GM23338 (cell line): ENCODE measurements around the gene PFKP. TPM values are rescaled to one million over a fixed set of nuclear protein-coding genes. Genes with fewer than 3 reads are reported as not detected.

ENCODE experiments used
- ATAC-seq: fragments of 200-7000 bp; cut with Tn5 transposase; 3 replicates; pipeline ENCODE4 v1.9.1; 2020
- DNase-seq: peaks from one replicate; pipeline ENCODE4 v3.0.0-alpha.2; 2015; ENCODE audit warnings: low spot score
- H2AFZ ChIP-seq: fragments of 200-600 bp; sonication (generic); 2 replicates; pipeline ENCODE4 v1.8.0; 2016; ENCODE audit warnings: antibody characterized with exemption, mild to moderate bottlenecking, moderate library complexity
- H3F3A ChIP-seq: fragments of 200-600 bp; sonication (generic); replicated peaks from 2 replicates; pipeline ENCODE4 v1.8.0; 2017; ENCODE audit warnings: antibody characterized with exemption, mixed run types, low read depth
- H3K27ac ChIP-seq: fragments of 200-600 bp; sonication (generic); 2 replicates; pipeline ENCODE4 v1.6.1; 2016; ENCODE audit warnings: low read depth
- H3K27me3 ChIP-seq: fragments of 200-600 bp; sonication (generic); 2 replicates; pipeline ENCODE4 v1.8.0; 2016; ENCODE audit warnings: mild to moderate bottlenecking, mixed run types, moderate library complexity; ENCODE audit not compliant: insufficient read depth
- H3K36me3 ChIP-seq: fragments of 200-600 bp; sonication (generic); 2 replicates; pipeline ENCODE4 v1.8.0; 2016; ENCODE audit warnings: mild to moderate bottlenecking; ENCODE audit not compliant: insufficient read depth
- H3K4me1 ChIP-seq: fragments of 200-600 bp; sonication (generic); 2 replicates; pipeline ENCODE4 v1.8.0; 2016; ENCODE audit warnings: mild to moderate bottlenecking, moderate library complexity; ENCODE audit not compliant: insufficient read depth
- H3K4me2 ChIP-seq: fragments of 200-600 bp; sonication (generic); 2 replicates; pipeline ENCODE4 v1.7.1; 2017; ENCODE audit warnings: mixed run types
- H3K4me3 ChIP-seq: fragments of 200-600 bp; sonication (generic); 2 replicates; pipeline ENCODE4 v1.6.1; 2016; ENCODE audit warnings: mixed run types
- H3K79me2 ChIP-seq: fragments of 200-600 bp; sonication (generic); replicated peaks from 2 replicates; pipeline ENCODE4 v1.8.0; 2017; ENCODE audit warnings: mild to moderate bottlenecking; ENCODE audit not compliant: insufficient read depth
- H3K9me2 ChIP-seq: fragments of 200-600 bp; sonication (generic); 2 replicates; pipeline ENCODE4 v1.8.0; 2017; ENCODE audit not compliant: insufficient read depth
- H4K20me1 ChIP-seq: fragments of 200-600 bp; sonication (generic); replicated peaks from 2 replicates; pipeline ENCODE4 v1.8.0; 2017; ENCODE audit warnings: mild to moderate bottlenecking; ENCODE audit not compliant: insufficient read depth
- H3K27ac Mint-ChIP-seq: 2 replicates; pipeline ENCODE4 v1.8.0; 2020; ENCODE audit warnings: inconsistent platforms, mild to moderate bottlenecking, moderate library complexity, mixed read lengths
- H3K27me3 Mint-ChIP-seq: 3 replicates; pipeline ENCODE4 v1.8.0; 2022; ENCODE audit warnings: low read depth, mild to moderate bottlenecking, moderate library complexity, mixed read lengths, inconsistent platforms; ENCODE audit not compliant: insufficient read depth, poor library complexity
- H3K36me3 Mint-ChIP-seq: 3 replicates; pipeline ENCODE4 v1.8.0; 2021; ENCODE audit warnings: low read depth, mild to moderate bottlenecking, inconsistent platforms, moderate library complexity, mixed read lengths
- H3K4me1 Mint-ChIP-seq: 3 replicates; pipeline ENCODE4 v1.8.0; 2020; ENCODE audit warnings: mild to moderate bottlenecking, inconsistent platforms, mixed read lengths
- H3K4me3 Mint-ChIP-seq: 3 replicates; pipeline ENCODE4 v1.8.0; 2021; ENCODE audit warnings: moderate library complexity, mild to moderate bottlenecking, inconsistent platforms, mixed read lengths
- H3K9me3 Mint-ChIP-seq: 3 replicates; pipeline ENCODE4 v1.8.0; 2020; ENCODE audit warnings: moderate library complexity, mild to moderate bottlenecking, inconsistent platforms, mixed read lengths
- CREB1 ChIP-seq: fragments of 250-450 bp; sonication (Bioruptor Pico); IDR thresholded peaks from 2 replicates; pipeline ENCODE4 v1.5.0; 2020; ENCODE audit warnings: low read depth, mild to moderate bottlenecking, moderate library complexity
- EZH2 ChIP-seq: fragments of 200-600 bp; sonication (generic); IDR thresholded peaks from one replicate; pipeline ENCODE4 v1.8.0; 2017; ENCODE audit warnings: antibody characterized with exemption, mild to moderate bottlenecking, low read depth; ENCODE audit not compliant: unreplicated experiment
- JUNB ChIP-seq: IDR thresholded peaks from one replicate; pipeline ENCODE4 v1.6.1; 2016; ENCODE audit warnings: antibody characterized with exemption; ENCODE audit not compliant: unreplicated experiment
- NANOG ChIP-seq: IDR thresholded peaks from 2 replicates; pipeline ENCODE4 v1.6.1; 2016; ENCODE audit warnings: antibody characterized with exemption, borderline replicate concordance
- POLR2AphosphoS5 ChIP-seq: IDR thresholded peaks from 2 replicates; pipeline ENCODE4 v1.6.1; 2016; ENCODE audit warnings: antibody characterized with exemption, low read depth
- STAT1 ChIP-seq: IDR thresholded peaks from one replicate; pipeline ENCODE4 v1.6.1; 2016; ENCODE audit warnings: antibody characterized with exemption; ENCODE audit not compliant: unreplicated experiment
- ZNF114 ChIP-seq: fragments of 250-450 bp; sonication (Bioruptor Pico); IDR thresholded peaks from 2 replicates; pipeline ENCODE4 v1.5.0; 2020; ENCODE audit warnings: mild to moderate bottlenecking, moderate library complexity
- ZNF331 ChIP-seq: fragments of 250-450 bp; sonication (Bioruptor Pico); IDR thresholded peaks from 2 replicates; pipeline ENCODE4 v1.5.0; 2020; ENCODE audit warnings: low read depth, mild to moderate bottlenecking, moderate library complexity
- polyA plus RNA-seq: library from polyadenylated mRNA; unstranded; fragments of >200 nt; fragmentation: Nextera tagmentation; extraction: Ambion mirVana; gene quantifications from 2 replicates; pipeline ENCODE4 v1.2.1, GENCODE V29; 2016
- total RNA-seq: library from RNA; depleted of rRNA; stranded (reverse); fragments of >200 nt; shearing (Covaris generic); gene quantifications from 2 replicates; pipeline ENCODE4 v1.2.3, GENCODE V29; 2014
- TF ChIP-seq, protein P1 (sequence below): IDR thresholded peaks from 2 replicates; pipeline ENCODE4 v1.6.1; 2016; ENCODE audit warnings: antibody characterized with exemption
- TF ChIP-seq, protein P2 (sequence below): IDR thresholded peaks from one replicate; pipeline ENCODE4 v1.6.1; 2018; ENCODE audit warnings: antibody characterized with exemption; ENCODE audit not compliant: unreplicated experiment
- TF ChIP-seq, protein P3 (sequence below), 2 experiments: fragments of 200-600 bp in 1 of 2; sonication (generic) in 1 of 2; conservative IDR thresholded peaks; 2 replicates each; pipeline versions ENCODE4 v1.5.1 to v1.6.1; 2016 to 2017; ENCODE audit warnings: antibody characterized with exemption in 2 of 2, low read depth in 2 of 2, mild to moderate bottlenecking in 2 of 2, moderate library complexity in 1 of 2

The PFKP gene
- total and polyA plus RNA-seq, 2 experiments from 2014 or later = 56.3 to 120 TPM

DNA sequence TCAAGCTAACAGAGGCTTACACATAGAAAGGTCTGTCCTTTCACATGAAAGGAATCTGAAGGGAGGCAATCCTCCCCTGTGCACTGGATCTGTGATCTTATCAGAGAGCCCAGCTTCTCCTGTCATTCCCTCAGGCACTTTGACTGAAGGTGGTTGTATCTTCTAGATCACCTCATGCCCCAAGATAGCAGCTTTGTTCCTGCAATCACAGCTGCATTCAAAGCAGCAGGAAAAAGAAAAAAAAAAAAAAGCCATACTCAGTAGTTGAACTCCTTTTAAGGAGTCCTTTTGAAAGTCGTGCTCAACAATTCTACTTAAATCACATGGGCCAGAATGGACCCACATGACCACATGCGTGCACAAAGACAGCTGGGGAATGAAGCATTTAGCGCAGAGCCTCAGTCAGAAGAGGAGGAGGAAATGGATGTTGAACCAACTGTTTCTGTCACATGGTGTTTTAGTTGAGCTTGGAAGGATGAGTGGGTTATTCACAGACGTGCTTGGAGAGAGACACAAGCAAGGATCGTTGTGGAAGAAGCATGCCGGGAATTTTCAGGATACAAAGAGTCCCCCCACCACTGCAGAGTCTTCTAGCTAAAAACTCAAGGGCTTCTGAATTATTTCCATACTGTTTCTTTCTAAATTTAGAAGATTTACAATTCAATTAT, 13.0 kb upstream of the PFKP start:
- Histone ChIP-seq H3K36me3 (no peaks in the 10 kb centered on the region), H3K79me2 (no peaks in the 10 kb centered on the region), H3F3A (no peaks in the 10 kb centered on the region), H3K9me2 (no peaks in the 10 kb centered on the region; the same call in 1 of the 2 replicates), H2AFZ (no peak overlapping the region), H3K4me3 (no peak overlapping the region), H3K27me3 (no peaks in the 10 kb centered on the region), H3K4me1 (0 out of 2 replicates have a peak, but pooled peaks cover 2% of the 10 kb centered on the region), H3K4me2 (no peak overlapping the region), H3K27ac (no peak overlapping the region), H4K20me1 (no peaks in the 10 kb centered on the region)
- H3K27me3 Mint-ChIP-seq = peaks cover 8% of the 10 kb centered on the region
- DNase-seq (peak; percentile 8), ATAC-seq (no peak)
- peaks cover 14% of the 10 kb centered on the region for H3K4me1 Mint-ChIP-seq
- no peak overlapping the region for H3K4me3 Mint-ChIP-seq
- H3K9me3 Mint-ChIP-seq = no peaks in the 10 kb centered on the region; the same call in 2 of the 3 replicates
- no peaks in the 10 kb centered on the region; the same call in 2 of the 3 replicates for H3K36me3 Mint-ChIP-seq
- no peak overlapping the region for H3K27ac Mint-ChIP-seq
- no peak for TF ChIP-seq POLR2AphosphoS5
- no peak for TF ChIP-seq STAT1

DNA sequence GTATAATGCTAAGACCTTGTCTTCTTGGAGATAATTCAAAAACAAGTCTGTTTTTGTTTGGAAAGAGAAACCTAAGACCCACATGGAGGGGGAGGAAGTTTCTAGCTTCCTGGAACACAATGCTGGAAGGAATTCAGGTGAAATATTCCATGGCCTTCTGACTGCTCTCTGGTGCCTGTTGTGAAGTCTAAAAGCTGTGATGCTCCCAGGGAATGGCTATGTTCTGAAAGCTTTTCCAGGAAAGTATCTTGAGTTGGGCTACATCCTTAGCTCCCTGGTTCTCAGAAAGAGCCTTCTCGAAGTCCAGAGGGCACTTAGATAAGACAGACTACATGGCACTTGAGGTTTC, 12.5 kb upstream of the PFKP start:
- no peak for DNase-seq
- no peaks in the 10 kb centered on the region for H3F3A ChIP-seq
- H3K4me3 ChIP-seq = no peak overlapping the region
- no peaks in the 10 kb centered on the region for H3K36me3 ChIP-seq
- H3K27ac ChIP-seq = no peak overlapping the region
- H3K27ac Mint-ChIP-seq = no peak overlapping the region
- no peak overlapping the region for H3K4me2 ChIP-seq
- H3K27me3 Mint-ChIP-seq = peaks cover 8% of the 10 kb centered on the region
- no peaks in the 10 kb centered on the region for H3K27me3 ChIP-seq
- no peaks in the 10 kb centered on the region; the same call in 2 of the 3 replicates for H3K9me3 Mint-ChIP-seq
- no peak overlapping the region for H3K4me3 Mint-ChIP-seq
- no peaks in the 10 kb centered on the region for H3K79me2 ChIP-seq
- no peak for ATAC-seq
- H3K9me2 ChIP-seq = no peaks in the 10 kb centered on the region; the same call in 1 of the 2 replicates
- no peaks in the 10 kb centered on the region for H4K20me1 ChIP-seq
- H3K4me1 Mint-ChIP-seq = peaks cover 14% of the 10 kb centered on the region
- 0 out of 2 replicates have a peak, but pooled peaks cover 2% of the 10 kb centered on the region for H3K4me1 ChIP-seq
- H2AFZ ChIP-seq = 0 out of 2 replicates have a peak overlapping the region, but pooled peaks have one; percentile 30
- H3K36me3 Mint-ChIP-seq = no peaks in the 10 kb centered on the region; the same call in 2 of the 3 replicates
- TF ChIP-seq CREB1 (CRISPR knock-in tag) = no peak
- TF ChIP-seq, protein P1, sequence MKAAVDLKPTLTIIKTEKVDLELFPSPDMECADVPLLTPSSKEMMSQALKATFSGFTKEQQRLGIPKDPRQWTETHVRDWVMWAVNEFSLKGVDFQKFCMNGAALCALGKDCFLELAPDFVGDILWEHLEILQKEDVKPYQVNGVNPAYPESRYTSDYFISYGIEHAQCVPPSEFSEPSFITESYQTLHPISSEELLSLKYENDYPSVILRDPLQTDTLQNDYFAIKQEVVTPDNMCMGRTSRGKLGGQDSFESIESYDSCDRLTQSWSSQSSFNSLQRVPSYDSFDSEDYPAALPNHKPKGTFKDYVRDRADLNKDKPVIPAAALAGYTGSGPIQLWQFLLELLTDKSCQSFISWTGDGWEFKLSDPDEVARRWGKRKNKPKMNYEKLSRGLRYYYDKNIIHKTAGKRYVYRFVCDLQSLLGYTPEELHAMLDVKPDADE = no peak
- no peak for TF ChIP-seq NANOG
- no peak for TF ChIP-seq EZH2
- TF ChIP-seq, protein P2, sequence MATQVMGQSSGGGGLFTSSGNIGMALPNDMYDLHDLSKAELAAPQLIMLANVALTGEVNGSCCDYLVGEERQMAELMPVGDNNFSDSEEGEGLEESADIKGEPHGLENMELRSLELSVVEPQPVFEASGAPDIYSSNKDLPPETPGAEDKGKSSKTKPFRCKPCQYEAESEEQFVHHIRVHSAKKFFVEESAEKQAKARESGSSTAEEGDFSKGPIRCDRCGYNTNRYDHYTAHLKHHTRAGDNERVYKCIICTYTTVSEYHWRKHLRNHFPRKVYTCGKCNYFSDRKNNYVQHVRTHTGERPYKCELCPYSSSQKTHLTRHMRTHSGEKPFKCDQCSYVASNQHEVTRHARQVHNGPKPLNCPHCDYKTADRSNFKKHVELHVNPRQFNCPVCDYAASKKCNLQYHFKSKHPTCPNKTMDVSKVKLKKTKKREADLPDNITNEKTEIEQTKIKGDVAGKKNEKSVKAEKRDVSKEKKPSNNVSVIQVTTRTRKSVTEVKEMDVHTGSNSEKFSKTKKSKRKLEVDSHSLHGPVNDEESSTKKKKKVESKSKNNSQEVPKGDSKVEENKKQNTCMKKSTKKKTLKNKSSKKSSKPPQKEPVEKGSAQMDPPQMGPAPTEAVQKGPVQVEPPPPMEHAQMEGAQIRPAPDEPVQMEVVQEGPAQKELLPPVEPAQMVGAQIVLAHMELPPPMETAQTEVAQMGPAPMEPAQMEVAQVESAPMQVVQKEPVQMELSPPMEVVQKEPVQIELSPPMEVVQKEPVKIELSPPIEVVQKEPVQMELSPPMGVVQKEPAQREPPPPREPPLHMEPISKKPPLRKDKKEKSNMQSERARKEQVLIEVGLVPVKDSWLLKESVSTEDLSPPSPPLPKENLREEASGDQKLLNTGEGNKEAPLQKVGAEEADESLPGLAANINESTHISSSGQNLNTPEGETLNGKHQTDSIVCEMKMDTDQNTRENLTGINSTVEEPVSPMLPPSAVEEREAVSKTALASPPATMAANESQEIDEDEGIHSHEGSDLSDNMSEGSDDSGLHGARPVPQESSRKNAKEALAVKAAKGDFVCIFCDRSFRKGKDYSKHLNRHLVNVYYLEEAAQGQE = no peak
- TF ChIP-seq, protein P3, sequence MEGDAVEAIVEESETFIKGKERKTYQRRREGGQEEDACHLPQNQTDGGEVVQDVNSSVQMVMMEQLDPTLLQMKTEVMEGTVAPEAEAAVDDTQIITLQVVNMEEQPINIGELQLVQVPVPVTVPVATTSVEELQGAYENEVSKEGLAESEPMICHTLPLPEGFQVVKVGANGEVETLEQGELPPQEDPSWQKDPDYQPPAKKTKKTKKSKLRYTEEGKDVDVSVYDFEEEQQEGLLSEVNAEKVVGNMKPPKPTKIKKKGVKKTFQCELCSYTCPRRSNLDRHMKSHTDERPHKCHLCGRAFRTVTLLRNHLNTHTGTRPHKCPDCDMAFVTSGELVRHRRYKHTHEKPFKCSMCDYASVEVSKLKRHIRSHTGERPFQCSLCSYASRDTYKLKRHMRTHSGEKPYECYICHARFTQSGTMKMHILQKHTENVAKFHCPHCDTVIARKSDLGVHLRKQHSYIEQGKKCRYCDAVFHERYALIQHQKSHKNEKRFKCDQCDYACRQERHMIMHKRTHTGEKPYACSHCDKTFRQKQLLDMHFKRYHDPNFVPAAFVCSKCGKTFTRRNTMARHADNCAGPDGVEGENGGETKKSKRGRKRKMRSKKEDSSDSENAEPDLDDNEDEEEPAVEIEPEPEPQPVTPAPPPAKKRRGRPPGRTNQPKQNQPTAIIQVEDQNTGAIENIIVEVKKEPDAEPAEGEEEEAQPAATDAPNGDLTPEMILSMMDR (conservative IDR thresholded peaks at IDR 0.05; ENCODE audit: low read depth in 2 of 2) = no peak
- TF ChIP-seq ZNF331 = no peak
- TF ChIP-seq JUNB = no peak
- TF ChIP-seq ZNF114 (CRISPR knock-in tag) = no peak
- no peak for TF ChIP-seq POLR2AphosphoS5
